ENCODE results near the gene AP4M1.

DNA sequence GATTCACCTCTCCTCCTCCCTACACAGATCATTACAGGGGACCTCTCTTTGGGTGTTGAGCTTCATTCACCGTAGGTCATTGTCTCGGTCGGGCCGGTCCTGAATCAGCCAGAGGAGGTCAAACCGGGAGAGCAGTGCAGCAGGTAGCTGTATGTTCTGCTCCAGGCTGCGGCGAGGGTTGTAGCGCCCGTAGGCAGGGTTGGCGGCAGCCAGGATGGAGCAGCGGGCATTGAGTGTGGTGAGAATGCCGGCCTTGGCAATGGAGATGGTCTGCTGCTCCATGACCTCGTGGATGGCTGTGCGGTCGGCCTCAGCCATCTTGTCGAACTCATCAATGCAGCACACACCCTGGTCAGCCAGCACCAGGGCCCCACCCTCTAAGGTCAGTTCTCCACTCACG, 5.7 kb upstream of the AP4M1 start:
- TF ChIP-seq CTBP1 (IDR thresholded peaks at IDR 0.05; ENCODE audit: borderline replicate concordance) (no peak), FOXA1 (IDR thresholded peaks at IDR 0.05) (no peak), ZNF384 (IDR thresholded peaks at IDR 0.05) (no peak), BHLHE40 (IDR thresholded peaks at IDR 0.05; ENCODE audit: borderline replicate concordance) (no peak), SP1 (IDR thresholded peaks at IDR 0.05) (no peak), NFRKB (IDR thresholded peaks at IDR 0.05) (no peak), LEF1 (IDR thresholded peaks at IDR 0.05; ENCODE audit: borderline replicate concordance) (no peak), FOXM1 (IDR thresholded peaks at IDR 0.05; ENCODE audit: borderline replicate concordance) (no peak), TARDBP (IDR thresholded peaks at IDR 0.05) (no peak), HDGF (IDR thresholded peaks at IDR 0.05; ENCODE audit: borderline replicate concordance) (no peak), ARNT (IDR thresholded peaks at IDR 0.05) (no peak)
- TF ChIP-seq, protein P1, sequence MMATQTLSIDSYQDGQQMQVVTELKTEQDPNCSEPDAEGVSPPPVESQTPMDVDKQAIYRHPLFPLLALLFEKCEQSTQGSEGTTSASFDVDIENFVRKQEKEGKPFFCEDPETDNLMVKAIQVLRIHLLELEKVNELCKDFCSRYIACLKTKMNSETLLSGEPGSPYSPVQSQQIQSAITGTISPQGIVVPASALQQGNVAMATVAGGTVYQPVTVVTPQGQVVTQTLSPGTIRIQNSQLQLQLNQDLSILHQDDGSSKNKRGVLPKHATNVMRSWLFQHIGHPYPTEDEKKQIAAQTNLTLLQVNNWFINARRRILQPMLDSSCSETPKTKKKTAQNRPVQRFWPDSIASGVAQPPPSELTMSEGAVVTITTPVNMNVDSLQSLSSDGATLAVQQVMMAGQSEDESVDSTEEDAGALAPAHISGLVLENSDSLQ (IDR thresholded peaks at IDR 0.05) = no peak

Data from HEK293T (cell line).